ENCODE results near the gene G6PD.

DNA sequence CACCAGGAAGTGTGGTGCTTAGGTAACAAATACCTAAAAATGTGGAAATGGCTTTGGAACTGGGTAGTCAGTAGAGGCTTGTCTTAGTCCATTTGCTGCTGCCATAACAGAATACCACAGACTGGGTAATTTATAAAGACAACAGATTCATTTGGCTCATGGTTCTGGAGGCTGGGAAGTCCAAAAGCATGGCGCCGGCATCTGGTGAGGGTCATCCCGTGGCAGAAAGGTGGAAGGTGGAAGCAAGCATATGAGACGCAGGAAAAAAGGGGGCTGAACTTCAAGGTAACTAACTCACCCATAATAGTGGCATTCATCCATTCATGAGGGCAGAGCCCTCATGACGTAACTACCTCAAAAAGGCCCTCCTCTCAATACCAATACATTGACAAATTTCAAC, 37.2 kb downstream of the G6PD start:
- TF ChIP-seq EZH2 (IDR thresholded peaks at IDR 0.05; ENCODE audit: insufficient read depth, poor library complexity, severe bottlenecking) (no peak), EZH2phosphoT487 (IDR thresholded peaks at IDR 0.05; ENCODE audit: insufficient read depth, low read depth) (no peak)
